Stimulated activated CD8-positive, alpha-beta memory T cell treated with anti-CD3 and anti-CD28 coated beads, Interleukin-15, amount 100 ng/mL, for 1 hour (primary cell): Measurements from ENCODE around the gene LIPG.
"Not testable (repeated sequence)": the region's sequence is repeated elsewhere in the genome, so short reads cannot be mapped to it uniquely, and the experiment has no call there.

Source experiments
- DNase-seq: peaks from one replicate; pipeline ENCODE4 v3.0.0-alpha.2; 2020; ENCODE audit warnings: low read depth

LIPG gene

DNA sequence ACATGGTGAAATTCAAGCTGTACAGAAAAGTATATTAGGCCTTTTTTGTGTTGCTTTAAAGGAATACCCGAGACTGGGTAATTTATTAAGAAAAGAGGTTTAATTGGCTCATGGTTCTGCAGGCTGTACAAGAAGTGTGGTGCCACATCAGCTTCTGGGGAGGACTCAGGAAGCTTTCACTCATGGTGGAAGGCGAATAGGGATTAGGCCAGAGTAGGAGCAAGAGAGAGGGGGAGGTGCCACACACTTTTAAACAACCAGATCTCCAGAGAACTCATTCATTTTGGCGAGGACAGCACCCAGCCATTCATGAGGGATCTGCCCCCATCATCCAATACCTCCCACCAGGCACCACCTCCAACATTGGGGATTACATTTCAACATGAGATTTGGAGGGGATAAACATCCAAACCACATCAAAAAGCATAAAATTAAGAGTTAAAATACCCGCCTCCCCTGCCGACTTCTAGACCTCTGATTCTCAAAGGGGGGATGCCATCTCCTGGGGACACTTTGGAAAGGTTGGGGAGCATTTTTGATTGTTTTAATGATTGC lies 15.1 kb upstream of the LIPG start:
- DNase-seq: no peak

GRCh38 chr18:49547701-49548100 lies 14.2 kb upstream of the LIPG start:
- no peak for DNase-seq

DNA sequence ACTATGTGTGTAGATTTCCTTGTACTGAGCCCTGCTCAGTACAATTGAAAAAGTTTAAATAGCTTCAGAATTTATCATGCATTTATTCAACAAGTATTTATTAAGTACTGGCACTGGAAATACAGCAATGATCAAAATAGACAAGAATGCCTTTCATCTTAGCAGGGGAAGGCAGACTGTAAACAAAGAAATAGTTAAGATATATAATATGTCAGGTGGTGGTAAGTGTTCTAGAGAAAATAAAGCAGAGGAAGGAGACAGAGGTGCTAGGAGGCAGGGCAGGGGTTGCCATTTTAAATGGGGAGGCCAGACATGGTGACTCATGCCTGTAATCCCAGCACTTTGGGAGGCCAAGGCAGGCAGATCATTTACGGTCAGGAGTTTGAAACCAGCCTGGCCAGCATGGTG lies 13.6 kb upstream of the LIPG start:
- DNase-seq: no peak

GRCh38 chr18:49550621-49551339 lies 11.1 kb upstream of the LIPG start:
- no peak for DNase-seq

DNA sequence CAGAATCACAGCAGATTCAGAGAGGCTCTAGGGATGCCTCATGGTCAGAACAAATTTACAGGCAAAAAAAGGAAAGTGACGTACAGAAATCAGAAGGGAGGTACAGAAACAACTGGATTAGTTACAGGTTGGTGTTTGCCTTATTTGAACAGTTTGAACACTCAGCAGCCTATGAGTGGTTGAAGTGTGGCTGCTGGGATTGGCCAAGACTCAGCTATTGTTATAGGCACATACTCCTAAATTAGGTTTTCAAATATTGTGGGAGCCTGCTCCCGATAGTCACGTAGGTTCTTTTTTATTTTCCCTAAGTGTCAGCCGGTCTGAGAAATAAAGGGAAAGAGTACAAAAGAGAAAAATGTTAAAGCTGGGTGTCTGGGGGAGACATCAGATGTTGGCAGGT lies 8.9 kb upstream of the LIPG start:
- DNase-seq: no peak

DNA sequence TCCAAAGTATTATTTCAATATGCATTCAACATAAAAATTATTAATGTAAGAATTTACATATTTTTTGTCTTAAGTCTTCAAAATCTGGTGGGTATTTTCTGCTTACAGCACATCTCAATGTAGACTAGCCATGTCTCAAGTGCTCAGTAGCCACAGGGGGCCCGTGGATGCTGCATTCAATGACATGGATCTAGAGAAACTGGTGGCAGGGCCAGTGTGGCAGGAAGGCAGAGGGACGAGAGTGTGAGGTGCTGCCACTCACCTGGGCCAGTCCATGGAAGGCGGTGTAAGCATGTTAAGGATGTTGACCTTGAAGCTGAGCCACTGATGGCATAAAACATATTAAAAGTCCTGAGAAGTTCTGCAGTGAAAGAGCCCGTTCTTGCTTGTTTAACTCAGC lies 6.2 kb upstream of the LIPG start:
- DNase-seq: no peak

GRCh38 chr18:49558356-49558755 lies 3.5 kb upstream of the LIPG start:
- DNase-seq: no peak

DNA sequence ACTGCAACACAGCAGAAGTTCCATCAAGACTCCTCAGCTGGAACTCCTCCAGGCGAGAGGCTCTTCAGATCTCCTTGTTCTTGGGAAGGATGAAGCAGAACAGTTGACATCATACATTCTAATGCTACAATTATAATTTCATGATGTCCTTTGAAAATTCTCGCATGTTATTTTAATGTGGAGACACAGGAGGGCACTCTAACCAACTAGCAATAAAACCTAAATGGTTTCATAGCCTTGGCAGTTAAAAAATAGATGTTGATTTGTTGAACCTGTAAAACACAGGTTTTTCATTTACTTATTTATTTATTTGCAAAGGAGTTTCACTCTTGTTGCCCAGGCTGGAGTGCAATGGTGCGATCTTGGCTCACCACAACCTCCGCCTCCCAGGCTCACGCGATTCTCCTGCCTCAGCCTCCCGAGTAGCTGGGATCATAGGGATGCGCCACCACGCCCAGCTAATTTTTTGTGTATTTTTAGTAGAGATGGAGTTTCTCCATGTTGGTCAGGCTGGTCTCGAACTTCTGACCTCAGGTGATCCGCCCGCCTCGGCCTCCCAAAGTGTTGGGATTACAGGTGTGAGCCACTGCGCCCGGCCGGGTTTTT lies 2.4 kb upstream of the LIPG start:
- DNase-seq: not testable (repeated sequence)

- DNase-seq: no peak
These were observed 1.6 kb upstream of the LIPG start for GRCh38 chr18:49560277-49560623.

DNA sequence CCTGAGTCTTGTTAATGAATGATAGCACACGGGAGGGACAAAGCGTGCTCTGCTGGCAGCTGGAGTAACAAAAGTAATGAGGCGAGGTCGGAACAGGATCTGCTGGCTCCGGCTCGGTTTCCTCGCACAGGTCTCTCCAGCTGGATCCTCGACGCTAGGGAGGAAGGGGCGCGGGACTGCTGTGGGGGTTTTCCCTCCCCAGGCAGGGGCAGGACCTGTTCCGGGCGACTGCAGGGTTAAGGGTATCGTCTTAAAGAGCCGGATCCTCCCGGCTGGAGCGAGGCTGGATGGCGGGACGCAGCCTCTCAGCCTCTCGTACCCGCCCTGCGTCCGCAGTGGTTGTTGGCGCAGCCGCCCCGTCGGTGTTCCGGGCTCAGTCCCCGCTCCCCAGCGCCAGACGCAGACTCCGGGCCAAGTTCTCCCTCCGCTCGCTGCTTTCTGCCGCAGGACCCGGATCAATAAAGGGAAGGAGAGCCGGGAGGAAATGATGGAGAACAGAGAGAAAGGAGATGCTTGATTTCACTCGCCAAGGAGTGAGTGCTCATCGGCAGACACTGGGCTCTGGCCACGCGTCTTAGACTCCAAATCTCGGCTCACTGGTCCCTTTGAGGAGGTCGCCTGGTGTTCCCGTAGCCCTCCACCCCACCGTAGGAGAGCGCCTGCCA lies 1.1 kb upstream of the LIPG start:
- DNase-seq: no peak

- no peak for DNase-seq
These were observed 748 bp downstream of the LIPG start for GRCh38 chr18:49562481-49563129.

GRCh38 chr18:49563130-49563540 lies 1.3 kb downstream of the LIPG start:
- DNase-seq: no peak

GRCh38 chr18:49563701-49564517 lies 2.1 kb downstream of the LIPG start:
- DNase-seq: no peak

- DNase-seq: no peak
These were observed 2.6 kb downstream of the LIPG start for GRCh38 chr18:49564518-49564834.

GRCh38 chr18:49565101-49565500 lies 3.2 kb downstream of the LIPG start:
- DNase-seq: no peak

DNA sequence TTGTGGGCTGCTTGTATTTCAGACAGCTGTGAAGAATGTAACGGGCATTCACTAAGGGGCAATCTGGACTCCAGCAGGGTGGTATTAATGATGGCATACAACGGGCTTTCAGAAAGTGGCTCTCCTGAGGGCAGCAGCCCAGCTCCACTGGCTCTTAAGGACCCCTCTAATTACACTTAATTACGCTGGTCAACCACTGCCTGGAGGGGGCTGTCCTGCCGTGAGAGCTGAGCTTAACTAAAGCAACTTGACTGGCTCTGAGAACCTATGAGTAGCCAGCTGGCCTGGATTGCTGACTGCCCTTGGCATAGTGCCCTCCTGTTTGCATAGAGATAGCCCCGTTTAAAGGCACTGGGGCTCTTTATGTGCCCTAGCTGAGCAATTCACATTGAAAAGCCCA lies 3.8 kb downstream of the LIPG start:
- DNase-seq: no peak

GRCh38 chr18:49566217-49566770 lies 4.4 kb downstream of the LIPG start:
- DNase-seq: no peak

DNA sequence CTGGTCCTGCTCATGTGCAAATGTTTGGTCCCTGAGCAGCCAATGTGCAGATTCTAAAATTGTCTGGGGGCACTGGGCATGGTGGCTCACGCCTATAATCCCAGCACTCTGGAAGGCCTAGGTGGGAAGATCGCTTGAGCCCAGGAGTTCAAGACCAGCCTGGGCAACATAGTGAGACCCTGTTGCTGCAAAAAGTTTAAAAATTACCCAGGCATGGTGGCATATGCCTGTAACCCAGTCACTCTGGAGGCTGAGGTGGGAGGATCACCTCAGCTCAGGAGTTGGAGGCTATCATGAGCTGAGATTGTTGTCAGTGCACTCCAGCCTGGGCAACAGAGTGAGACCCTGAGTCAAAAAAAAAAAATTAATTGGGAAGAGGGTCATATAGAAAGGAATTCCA lies 5.1 kb downstream of the LIPG start:
- no peak for DNase-seq

DNA sequence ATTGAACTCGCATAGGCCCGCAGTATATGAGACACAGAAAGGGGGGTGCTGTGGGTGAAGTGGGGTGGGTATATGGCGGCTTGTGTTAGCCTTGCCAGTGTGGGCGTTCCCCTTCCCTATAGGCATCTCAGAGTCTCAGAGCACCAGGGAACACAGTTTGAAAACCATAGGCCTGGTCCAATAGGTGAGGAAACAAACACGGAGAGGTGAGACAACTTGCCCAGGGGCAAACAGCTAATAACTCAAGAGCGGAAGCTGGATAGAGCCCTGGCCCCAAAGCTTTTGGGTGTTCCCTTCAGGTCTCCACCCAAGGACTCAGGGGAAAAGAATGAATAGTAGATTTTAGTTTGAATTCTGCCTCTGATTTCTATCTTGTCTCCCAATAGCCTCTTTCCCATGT lies 7.9 kb downstream of the LIPG start:
- DNase-seq: no peak

DNA sequence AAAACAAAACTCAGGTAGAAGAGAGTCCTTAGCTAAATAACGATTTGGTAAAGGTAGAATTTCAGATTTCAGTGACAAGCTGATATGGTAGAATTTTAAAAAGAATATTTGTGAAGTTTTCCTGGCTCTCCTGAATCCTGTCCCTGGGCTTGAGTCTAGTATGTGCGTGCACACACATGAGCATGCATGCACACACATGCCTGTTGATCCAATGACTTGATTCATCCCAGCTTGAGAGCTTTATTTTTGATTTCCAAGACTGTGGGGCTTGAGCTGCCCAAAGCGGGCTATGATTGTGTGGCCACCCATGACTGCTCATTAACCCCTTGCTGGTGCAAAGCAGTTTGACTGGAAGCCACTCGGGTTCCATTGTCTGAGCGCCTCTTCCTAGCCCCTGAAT lies 9.0 kb downstream of the LIPG start:
- no peak for DNase-seq

DNA sequence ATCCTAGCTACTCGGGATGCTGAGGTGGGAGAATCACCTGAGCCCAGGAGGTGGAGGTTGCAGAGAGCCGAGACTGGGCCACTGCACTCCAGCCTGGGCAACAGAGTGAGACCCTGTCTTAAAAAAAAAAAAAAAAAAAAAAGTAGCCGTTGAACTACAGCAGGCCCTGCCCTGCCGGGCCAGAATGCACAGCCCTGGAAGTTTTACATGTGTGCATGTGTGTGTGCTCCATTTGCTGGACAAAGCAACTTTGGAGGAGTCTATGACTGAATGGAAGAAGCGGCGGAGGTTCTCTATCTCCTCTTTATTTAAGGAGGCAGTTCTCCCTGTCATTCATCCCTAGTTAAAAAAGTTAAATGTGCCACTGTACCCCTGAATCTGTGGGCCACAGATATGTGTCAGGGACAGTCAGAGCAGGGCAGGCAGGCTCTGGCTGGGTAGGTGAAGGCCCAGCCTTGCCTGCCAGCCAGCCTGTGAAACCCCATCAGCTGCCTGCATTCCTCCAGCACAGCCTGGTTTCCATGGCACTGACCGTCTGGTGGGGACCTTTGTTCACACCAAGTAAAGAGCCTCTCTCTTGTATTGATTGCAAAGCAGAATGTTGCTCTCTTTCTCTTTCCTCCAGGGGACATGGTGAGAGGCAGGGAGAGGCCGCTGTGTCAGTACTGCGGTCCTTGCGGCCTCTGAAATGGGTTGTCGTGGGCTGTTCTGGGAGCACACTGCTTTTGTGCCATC lies 10.9 kb downstream of the LIPG start:
- DNase-seq: no peak
